Kidney (tissue), 14 donors: ENCODE data around the gene CCSER1. TPM values are rescaled to one million over a fixed set of nuclear protein-coding genes. Genes with fewer than 3 reads are reported as not detected.

Experiments
- DNase-seq, 5 donors: peaks; one replicate each; pipeline ENCODE4 v3.0.0-alpha.2; 2013 to 2020
- FAIRE-seq: peaks from 2 replicates; lab custom pipeline; 2012; peaks lifted over from hg19 to GRCh38; lab: Jason Lieb, UNC
- H3K27ac ChIP-seq, 2 donors: one replicate each; pipeline ENCODE4 v1.7.0; 2013; ENCODE audit warnings: low read depth in 2 of 2, low read length in 2 of 2, inconsistent platforms in 1 of 2
- H3K27me3 ChIP-seq: one replicate; pipeline ENCODE4 v1.7.1; 2013; ENCODE audit warnings: low read length, inconsistent platforms; ENCODE audit not compliant: control insufficient read depth, insufficient read depth
- H3K36me3 ChIP-seq, 3 donors: one replicate each; pipeline versions ENCODE4 v1.7.0 to v1.7.1; 2013; ENCODE audit warnings: low read length in 3 of 3, control low read depth in 1 of 3, inconsistent platforms in 1 of 3; ENCODE audit not compliant: insufficient read depth in 3 of 3, control insufficient read depth in 2 of 3
- H3K4me1 ChIP-seq, 3 donors: one replicate each; pipeline versions ENCODE4 v1.7.0 to v1.7.1; 2013; ENCODE audit warnings: low read length in 3 of 3, inconsistent platforms in 1 of 3, low read depth in 1 of 3; ENCODE audit not compliant: control insufficient read depth in 2 of 3, insufficient read depth in 2 of 3
- H3K4me3 ChIP-seq, 3 donors: one replicate each; pipeline versions ENCODE4 v1.7.0 to v1.8.1; 2013; ENCODE audit warnings: low read length in 3 of 3, control low read depth in 1 of 3, inconsistent platforms in 1 of 3
- H3K9ac ChIP-seq, 3 donors: one replicate each; pipeline versions ENCODE4 v1.7.0 to v1.7.1; 2013; ENCODE audit warnings: low read length in 3 of 3, control low read depth in 1 of 3, inconsistent platforms in 1 of 3
- H3K9me3 ChIP-seq, 3 donors: one replicate each; pipeline versions ENCODE4 v1.7.0 to v1.7.1; 2013; ENCODE audit warnings: low read length in 3 of 3, control low read depth in 1 of 3, inconsistent platforms in 1 of 3; ENCODE audit not compliant: control insufficient read depth in 2 of 3, insufficient read depth in 1 of 3
- CTCF ChIP-seq: IDR thresholded peaks from 3 replicates; pipeline ENCODE4 v1.5.1; 2012; ENCODE audit warnings: mild to moderate bottlenecking, moderate library complexity, borderline replicate concordance; ENCODE audit not compliant: insufficient read depth; ENCODE audit errors: extremely low read depth
- intact Hi-C: fragments of 100-400 bp; cut with DNase I; formaldehyde crosslinking; loops from one replicate; pipeline ENCODE4 v1.11.1; 2022
- polyA plus RNA-seq: library from polyadenylated mRNA; stranded (reverse); fragments of 350-450 nt; fragmentation: Illumina TruSeq; extraction: RNeasy Lipid Tissue Mini Kit (QIAGEN cat#74804); gene quantifications from one replicate; pipeline ENCODE4 v1.2.3, GENCODE V29; 2014; ENCODE audit warnings: low read depth, low replicate concordance; ENCODE audit not compliant: insufficient read depth
- total RNA-seq: library from RNA; stranded (reverse); fragmentation: NEBNext Ultra II Directional; extraction: Animal tissue kit (Norgen Biotek cat#: 25700); gene quantifications from one replicate; pipeline ENCODE4 v1.2.1, GENCODE V29; 2021
- donor health status: control.
- donor health status: control.
- donor health status: control.
- donor health status: control.
- donor health status: control.
- donor health status: DM: yes; HTN: yes; CAD: no.
- donor health status: Normal renal cell carcinoma (clear cell type).

Gene CCSER1
- total and polyA plus RNA-seq, 2 donors from 2014 or later, result 4.2 to 26.8 TPM

- intact Hi-C loops, result no loop called here
- Histone ChIP-seq H3K4me1 (no peaks in the 10 kb centered on the region), H3K27ac (no peak overlapping the region), H3K27me3 (no peaks in the 10 kb centered on the region), H3K4me3 (no peak overlapping the region), H3K36me3 (no peaks in the 10 kb centered on the region), H3K9me3 (no peaks in the 10 kb centered on the region), H3K9ac (no peak overlapping the region)
- FAIRE-seq, result no peak
- no peak for TF ChIP-seq CTCF
- DNase-seq, result no peak
Measured at GRCh38 chr4:90345549-90346215, 218.5 kb downstream of the CCSER1 start.

GRCh38 chr4:90349636-90350035, 222.4 kb downstream of the CCSER1 start:
- Histone ChIP-seq H3K4me3 (no peak overlapping the region), H3K9ac (no peak overlapping the region), H3K4me1 (no peaks in the 10 kb centered on the region), H3K27ac (no peak overlapping the region), H3K9me3 (no peaks in the 10 kb centered on the region), H3K36me3 (no peaks in the 10 kb centered on the region), H3K27me3 (no peaks in the 10 kb centered on the region)
- no peak for DNase-seq
- intact Hi-C loops, result no loop called here
- no peak for TF ChIP-seq CTCF
- FAIRE-seq, result no peak

GRCh38 chr4:90357117-90357710, 230.0 kb downstream of the CCSER1 start:
- H3K4me3 ChIP-seq, result no peak overlapping the region
- TF ChIP-seq CTCF, result peak; percentile 43
- no peak overlapping the region for H3K9ac ChIP-seq
- no peaks in the 10 kb centered on the region for H3K4me1 ChIP-seq
- H3K27ac ChIP-seq, result no peak overlapping the region
- FAIRE-seq (peak; percentile 49), DNase-seq (peak in 2 of 5 donors; percentile 69 to 87)
- H3K27me3 ChIP-seq, result no peaks in the 10 kb centered on the region
- intact Hi-C loops, result no loop called here
- H3K36me3 ChIP-seq, result no peaks in the 10 kb centered on the region
- no peaks in the 10 kb centered on the region for H3K9me3 ChIP-seq
